HG02571 (cell line): ENCODE data around the gene MEAK7.

Experiments
- ATAC-seq: cut with Tn5 transposase; IDR thresholded peaks from one replicate; pipeline ENCODE4 v1.9.1; 2021; ENCODE audit warnings: mild to moderate bottlenecking, moderate library complexity; ENCODE audit not compliant: unreplicated experiment

The MEAK7 gene

GRCh38 chr16:84471966-84472365 lies 32.5 kb downstream of the MEAK7 start:
- no peak for ATAC-seq

GRCh38 chr16:84471316-84471715 lies 33.1 kb downstream of the MEAK7 start:
- ATAC-seq, result no peak

GRCh38 chr16:84467709-84468108 lies 36.8 kb downstream of the MEAK7 start:
- ATAC-seq, result no peak

GRCh38 chr16:84467256-84467655 lies 37.2 kb downstream of the MEAK7 start:
- no peak for ATAC-seq

DNA sequence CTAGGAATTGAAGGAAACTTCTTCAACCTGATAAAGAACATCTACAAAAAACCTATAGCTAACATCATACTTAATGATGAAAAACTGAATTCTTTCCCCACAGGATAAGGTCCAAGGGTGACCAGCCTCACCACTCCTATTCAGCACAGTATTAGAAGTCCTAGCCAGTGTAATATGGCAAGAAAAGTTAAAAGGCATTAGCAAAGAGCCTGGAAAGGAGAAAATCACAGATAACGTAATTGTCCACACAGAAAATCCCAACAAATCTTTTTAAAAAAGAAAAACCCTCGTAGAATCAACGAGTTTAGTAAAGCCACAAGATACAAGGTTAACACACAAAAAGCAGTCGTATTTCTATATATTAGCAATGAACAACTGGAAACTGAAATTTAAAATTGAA lies 37.8 kb downstream of the MEAK7 start:
- ATAC-seq, result no peak

DNA sequence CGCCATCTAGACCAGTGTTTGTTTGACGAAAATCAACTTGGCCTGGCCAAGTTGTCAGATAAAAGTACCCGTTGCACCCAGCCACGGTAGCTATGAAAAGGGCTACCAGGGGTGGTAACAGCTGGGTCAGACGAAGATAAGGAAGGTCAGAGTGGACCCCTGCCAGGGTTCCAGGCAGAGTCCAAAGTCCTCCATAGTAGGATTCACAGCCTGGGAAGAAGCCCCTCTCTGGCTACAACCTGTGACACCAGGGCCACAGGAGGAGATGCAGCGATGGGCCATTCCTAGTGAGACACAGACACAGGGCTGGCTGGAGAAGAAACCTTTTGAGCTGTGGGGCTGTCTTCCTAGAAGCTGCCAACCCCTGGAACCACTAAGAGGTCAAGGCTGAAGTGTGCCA lies 39.3 kb downstream of the MEAK7 start:
- no peak for ATAC-seq

- ATAC-seq, result no peak
Measured at GRCh38 chr16:84464116-84464515, 40.3 kb downstream of the MEAK7 start.

- ATAC-seq, result no peak
Measured at GRCh38 chr16:84463221-84463620, 41.2 kb downstream of the MEAK7 start.

DNA sequence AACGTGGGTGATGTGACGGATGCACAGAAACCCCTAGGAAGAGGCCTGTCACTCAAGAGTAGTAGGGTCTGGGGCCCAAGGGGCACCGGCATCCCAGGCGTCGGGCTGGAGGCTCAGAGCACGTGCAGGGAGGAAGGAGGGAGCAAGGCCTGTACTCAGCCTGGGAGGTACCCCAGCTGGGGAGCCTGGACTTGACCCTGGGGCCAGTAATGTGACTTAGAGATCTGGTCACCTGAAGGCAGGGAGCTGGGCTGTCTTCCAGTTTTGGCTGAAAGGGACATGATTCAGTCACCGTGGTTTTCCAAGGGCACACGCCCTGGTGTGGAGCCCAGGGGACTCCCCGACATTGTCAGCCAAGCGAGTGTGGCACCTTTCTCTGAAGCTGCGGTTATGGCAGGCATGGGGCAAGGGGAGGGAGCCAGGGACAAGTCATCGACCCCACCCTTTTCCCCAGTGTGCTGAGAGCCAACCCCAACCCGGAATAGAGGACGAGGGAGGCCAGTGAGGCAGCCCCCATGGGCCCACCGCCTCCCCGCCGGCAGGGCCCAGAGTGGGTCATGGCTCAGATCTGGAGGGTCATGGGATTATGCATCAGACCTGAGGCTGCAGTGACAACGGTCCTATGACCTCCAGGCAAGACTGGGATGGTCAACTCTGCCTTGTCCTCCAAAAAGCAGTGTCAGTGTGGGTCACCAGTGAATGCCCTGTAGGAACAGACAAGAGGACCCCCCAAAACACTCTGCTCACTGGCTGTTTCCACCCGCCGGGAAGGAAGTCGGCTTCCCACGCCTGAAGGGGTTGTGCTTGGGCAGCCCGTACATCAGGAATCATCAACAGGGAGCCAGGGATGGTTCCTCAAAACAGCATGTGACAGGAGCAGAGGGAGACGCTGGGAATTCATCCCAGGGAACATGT lies 41.9 kb downstream of the MEAK7 start:
- no peak for ATAC-seq

DNA sequence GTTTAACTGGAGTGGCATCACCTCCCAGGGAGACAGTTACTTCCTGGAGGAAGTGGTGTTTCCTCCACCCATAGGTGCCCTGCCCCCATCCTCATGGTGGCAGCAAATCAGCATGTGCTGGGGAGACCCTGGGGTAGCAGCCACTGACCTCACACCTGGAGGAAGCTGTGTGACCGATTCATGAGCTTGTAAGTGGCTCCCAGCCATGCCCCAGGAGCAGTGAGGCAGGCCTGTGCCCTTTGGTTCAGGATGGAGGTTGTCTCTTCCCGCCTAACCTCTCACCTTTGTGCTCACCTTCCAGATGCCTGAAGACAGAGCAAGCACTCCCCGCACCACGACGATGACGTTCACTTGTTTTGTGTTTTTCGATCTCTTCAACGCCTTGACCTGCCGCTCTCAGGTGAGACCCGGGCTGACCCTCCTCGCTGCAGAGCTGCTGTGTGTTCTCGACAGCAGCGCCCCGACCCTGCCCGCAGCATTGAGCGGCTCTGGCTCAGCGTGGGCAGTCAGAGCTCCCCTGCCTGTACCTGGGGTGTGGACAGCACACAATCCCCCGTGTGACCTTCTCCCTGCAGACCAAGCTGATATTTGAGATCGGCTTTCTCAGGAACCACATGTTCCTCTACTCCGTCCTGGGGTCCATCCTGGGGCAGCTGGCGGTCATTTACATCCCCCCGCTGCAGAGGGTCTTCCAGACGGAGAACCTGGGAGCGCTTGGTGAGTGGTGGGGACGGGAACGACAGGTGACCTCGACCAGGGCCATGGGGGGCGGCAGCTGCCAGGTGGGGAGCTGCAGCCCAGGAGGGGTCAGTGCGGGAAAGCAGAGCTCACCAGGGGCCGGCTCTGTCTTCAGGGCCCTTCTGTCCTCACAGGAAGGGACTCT lies 42.8 kb downstream of the MEAK7 start:
- ATAC-seq, result no peak

GRCh38 chr16:84461029-84461412 lies 43.4 kb downstream of the MEAK7 start:
- ATAC-seq, result no peak

DNA sequence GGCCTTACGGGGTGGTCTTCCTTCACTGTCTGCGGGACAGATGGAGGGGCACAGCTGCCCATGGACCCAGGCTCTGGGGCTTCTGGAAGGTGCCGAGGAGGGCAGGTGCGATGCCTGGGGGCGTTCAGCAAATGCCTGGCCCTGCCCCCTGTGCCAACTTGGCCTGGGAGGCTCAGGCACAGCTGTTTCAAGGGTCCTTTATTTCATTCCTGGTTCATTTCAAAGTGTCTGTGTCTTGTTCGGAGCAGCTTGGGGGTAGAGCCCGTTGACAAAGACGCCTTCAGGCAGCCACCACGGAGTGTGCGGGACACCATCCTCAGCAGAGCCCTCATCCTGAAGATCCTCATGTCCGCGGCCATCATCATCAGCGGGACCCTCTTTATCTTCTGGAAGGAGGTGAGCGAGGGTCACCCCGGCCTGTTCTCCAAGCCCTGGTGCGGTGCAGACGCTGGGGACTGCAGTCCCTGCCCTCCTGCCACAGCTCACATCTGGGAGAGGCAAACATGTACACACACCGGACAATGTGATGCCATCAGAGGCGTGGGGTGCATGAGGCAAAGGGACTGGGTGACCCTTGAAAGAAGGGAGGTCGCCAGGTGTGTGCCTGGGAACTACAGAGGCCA lies 43.9 kb downstream of the MEAK7 start:
- ATAC-seq, result no peak

- no peak for ATAC-seq
Measured at GRCh38 chr16:84459941-84460405, 44.5 kb downstream of the MEAK7 start.

DNA sequence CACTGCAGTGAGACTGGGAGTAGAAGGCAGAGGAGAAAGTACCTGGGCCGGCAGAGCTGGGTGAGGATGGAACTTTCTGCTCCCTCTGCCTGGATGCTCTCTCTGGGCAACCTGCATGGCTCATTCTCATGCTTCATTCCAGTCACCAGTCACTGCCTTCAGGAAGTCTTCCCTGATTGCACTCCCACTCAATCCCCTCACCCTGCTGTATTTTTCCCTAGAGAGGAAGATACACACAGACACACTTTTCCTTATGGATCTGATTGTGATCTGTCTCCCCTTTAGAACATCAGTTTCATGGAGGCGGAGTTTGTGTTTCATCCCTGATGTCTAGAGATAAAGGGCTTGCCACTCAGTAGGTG lies 44.9 kb downstream of the MEAK7 start:
- ATAC-seq, result no peak

DNA sequence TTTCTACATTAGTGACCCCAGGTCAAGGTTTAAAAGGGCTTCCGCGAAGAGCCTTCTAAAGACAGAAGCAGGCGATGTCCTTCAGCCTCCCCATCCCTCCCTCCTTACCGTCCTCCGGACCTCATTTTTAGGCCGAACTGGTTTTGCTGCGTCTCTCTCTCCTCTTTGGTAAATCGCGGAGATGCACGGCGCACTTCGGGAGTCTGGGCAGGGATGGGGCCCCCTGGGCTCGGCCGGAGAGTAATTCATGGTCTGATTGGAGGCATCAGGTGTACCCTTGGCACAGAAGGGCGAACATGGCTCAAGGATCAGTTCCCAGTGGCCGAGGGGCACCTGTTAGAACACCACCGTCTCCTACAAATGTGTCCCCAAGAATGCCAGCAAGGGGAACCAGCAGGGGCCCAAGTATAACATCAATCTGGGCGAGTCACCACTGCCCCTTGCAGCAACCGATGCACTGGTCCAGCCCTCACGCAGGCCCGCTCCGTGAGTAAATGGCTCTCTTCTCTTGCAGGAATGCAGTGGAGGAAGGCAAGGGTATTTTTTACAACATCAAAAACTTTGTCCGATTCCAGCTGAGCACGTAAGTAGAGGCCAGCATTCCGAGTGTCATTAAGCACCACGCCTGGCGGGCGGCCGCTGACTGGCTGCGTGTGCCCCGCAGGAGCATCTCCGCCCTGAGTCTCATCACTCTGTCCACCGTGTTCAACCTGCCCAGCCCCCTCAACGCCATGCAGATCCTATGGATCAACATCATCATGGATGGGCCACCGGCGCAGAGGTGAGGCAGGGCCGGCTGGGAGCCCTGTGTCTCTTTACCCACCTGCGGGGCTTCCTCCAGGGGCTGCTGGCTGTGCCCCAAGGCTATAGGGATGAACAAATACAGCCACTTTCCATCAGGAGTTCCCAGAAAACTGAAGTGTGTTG lies 45.6 kb downstream of the MEAK7 start:
- ATAC-seq, result no peak

DNA sequence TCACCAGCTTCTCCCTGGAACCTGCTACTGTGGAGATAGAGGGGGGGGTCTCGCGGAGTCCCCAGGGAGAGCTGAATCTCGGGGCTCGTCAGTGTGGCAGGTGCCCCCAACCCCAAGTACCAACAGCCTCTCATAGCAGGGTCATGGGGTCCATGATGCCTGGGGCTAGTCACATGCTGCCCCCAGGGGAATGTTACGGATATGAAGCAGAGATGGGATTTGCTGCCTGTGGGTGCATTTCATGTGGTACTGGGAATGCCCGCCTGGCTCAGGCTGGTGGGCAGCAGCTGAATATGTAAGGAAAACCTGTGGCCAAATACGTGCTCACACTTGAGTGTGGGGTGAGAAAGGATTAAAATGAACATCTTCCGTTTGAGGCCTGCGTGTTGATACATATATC lies 49.4 kb downstream of the MEAK7 start:
- ATAC-seq, result no peak
